A549 (cell line): Measurements from ENCODE around the gene CCL15.

Experiments used
- CBX8 ChIP-seq: fragments of 200-600 bp; sonication (generic); IDR thresholded peaks from 2 replicates; pipeline ENCODE4 v1.6.1; 2016
- CTCF ChIP-seq: fragments of >200 bp; sonication (Bioruptor Twin); formaldehyde crosslinking; IDR thresholded peaks from 3 replicates; pipeline ENCODE4 v1.5.1; 2016
- EP300 ChIP-seq, 2 experiments: fragments of >200 bp; sonication (Bioruptor Twin); formaldehyde crosslinking; IDR thresholded peaks; 2 replicates in 1 of 2; 3 replicates in 1 of 2; pipeline ENCODE4 v1.6.1; 2016 to 2017
- NPAS2 ChIP-seq: fragments of 250-450 bp; sonication (Bioruptor Pico); IDR thresholded peaks from 2 replicates; pipeline ENCODE4 v1.8.0; 2022; ENCODE audit warnings: mild to moderate bottlenecking, moderate library complexity, borderline replicate concordance
- PHF8 ChIP-seq: fragments of 200-600 bp; sonication (generic); IDR thresholded peaks from 2 replicates; pipeline ENCODE4 v1.6.1; 2016; ENCODE audit warnings: low read depth, mild to moderate bottlenecking, antibody characterized with exemption, moderate library complexity, borderline replicate concordance
- POLR2A ChIP-seq: IDR thresholded peaks from 2 replicates; pipeline ENCODE4 v1.6.1; 2012; ENCODE audit warnings: mild to moderate bottlenecking, low read length
- RCOR1 ChIP-seq: fragments of 150-350 bp; IDR thresholded peaks from 2 replicates; pipeline ENCODE4 v1.6.1; 2014; ENCODE audit warnings: antibody characterized with exemption, low read length, low read depth
- REST ChIP-seq: fragments of 200-600 bp; sonication (generic); IDR thresholded peaks from 2 replicates; pipeline ENCODE4 v1.6.1; 2016; ENCODE audit warnings: antibody characterized with exemption, mild to moderate bottlenecking, moderate library complexity
- RNF2 ChIP-seq: fragments of 200-600 bp; sonication (generic); IDR thresholded peaks from 2 replicates; pipeline ENCODE4 v1.6.1; 2016; ENCODE audit warnings: low read depth, mild to moderate bottlenecking, antibody characterized with exemption, moderate library complexity, borderline replicate concordance
- SMC3 ChIP-seq: fragments of >200 bp; sonication (Bioruptor Twin); formaldehyde crosslinking; IDR thresholded peaks from 3 replicates; pipeline ENCODE4 v1.6.1; 2018; ENCODE audit warnings: inconsistent platforms
- TF ChIP-seq, protein P1 (sequence below): IDR thresholded peaks from 2 replicates; pipeline ENCODE4 v1.6.1; 2012; ENCODE audit warnings: low read depth, borderline replicate concordance
- TF ChIP-seq, protein P2 (sequence below): fragments of 150-350 bp; IDR thresholded peaks from 2 replicates; pipeline ENCODE4 v1.6.1; 2014; ENCODE audit warnings: low read depth, mild to moderate bottlenecking, low read length
- TF ChIP-seq, protein P3 (sequence below): IDR thresholded peaks from 2 replicates; pipeline ENCODE4 v1.6.1; 2012

DNA sequence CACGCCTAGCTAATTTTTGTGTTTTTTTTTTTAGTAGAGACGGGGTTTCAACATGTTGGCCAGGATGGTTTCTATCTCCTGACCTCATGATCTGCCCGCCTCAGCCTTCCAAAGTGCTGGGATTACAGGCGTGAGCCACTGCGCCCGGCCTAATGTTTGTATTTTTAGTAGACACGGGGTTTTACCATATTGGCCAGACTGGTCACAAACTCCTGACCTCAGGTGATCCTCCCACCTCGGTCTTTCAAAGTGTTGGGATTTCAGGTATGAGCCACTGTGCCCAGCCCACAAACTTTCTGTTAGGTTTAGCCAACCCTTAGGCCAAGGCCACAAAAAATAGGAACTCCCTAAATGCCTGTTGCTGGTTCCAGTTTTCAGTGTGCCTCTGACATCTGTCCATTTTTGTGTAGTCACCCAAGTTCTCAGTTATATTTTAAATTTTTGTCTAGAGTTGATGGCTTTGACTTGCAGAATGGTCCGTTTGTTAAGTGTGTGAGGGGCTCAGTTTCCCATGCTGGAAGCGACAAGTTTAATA, 32.8 kb downstream of the CCL15 start:
- TF ChIP-seq SMC3 (no peak), POLR2A (no peak), EP300 (IDR thresholded peaks at IDR 0.05) (no peak), CBX8 (no peak), CTCF (no peak), PHF8 (no peak), RCOR1 (no peak), NPAS2 (CRISPR knock-in tag) (no peak), RNF2 (no peak), REST (no peak)
- TF ChIP-seq, protein P1, sequence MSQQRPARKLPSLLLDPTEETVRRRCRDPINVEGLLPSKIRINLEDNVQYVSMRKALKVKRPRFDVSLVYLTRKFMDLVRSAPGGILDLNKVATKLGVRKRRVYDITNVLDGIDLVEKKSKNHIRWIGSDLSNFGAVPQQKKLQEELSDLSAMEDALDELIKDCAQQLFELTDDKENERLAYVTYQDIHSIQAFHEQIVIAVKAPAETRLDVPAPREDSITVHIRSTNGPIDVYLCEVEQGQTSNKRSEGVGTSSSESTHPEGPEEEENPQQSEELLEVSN = no peak
- TF ChIP-seq, protein P2, sequence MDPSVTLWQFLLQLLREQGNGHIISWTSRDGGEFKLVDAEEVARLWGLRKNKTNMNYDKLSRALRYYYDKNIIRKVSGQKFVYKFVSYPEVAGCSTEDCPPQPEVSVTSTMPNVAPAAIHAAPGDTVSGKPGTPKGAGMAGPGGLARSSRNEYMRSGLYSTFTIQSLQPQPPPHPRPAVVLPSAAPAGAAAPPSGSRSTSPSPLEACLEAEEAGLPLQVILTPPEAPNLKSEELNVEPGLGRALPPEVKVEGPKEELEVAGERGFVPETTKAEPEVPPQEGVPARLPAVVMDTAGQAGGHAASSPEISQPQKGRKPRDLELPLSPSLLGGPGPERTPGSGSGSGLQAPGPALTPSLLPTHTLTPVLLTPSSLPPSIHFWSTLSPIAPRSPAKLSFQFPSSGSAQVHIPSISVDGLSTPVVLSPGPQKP = no peak
- TF ChIP-seq, protein P3, sequence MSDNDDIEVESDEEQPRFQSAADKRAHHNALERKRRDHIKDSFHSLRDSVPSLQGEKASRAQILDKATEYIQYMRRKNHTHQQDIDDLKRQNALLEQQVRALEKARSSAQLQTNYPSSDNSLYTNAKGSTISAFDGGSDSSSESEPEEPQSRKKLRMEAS = no peak
